Stimulated activated CD8-positive, alpha-beta memory T cell treated with anti-CD3 and anti-CD28 coated beads, Interleukin-15, amount 100 ng/mL, for 1 hour (primary cell): ENCODE data around the gene LGALS9.
"Not testable (repeated sequence)": the region's sequence is repeated elsewhere in the genome, so short reads cannot be mapped to it uniquely, and the experiment has no call there.

Experiments used
- DNase-seq: peaks from one replicate; pipeline ENCODE4 v3.0.0-alpha.2; 2020; ENCODE audit warnings: low read depth

Gene LGALS9

DNA sequence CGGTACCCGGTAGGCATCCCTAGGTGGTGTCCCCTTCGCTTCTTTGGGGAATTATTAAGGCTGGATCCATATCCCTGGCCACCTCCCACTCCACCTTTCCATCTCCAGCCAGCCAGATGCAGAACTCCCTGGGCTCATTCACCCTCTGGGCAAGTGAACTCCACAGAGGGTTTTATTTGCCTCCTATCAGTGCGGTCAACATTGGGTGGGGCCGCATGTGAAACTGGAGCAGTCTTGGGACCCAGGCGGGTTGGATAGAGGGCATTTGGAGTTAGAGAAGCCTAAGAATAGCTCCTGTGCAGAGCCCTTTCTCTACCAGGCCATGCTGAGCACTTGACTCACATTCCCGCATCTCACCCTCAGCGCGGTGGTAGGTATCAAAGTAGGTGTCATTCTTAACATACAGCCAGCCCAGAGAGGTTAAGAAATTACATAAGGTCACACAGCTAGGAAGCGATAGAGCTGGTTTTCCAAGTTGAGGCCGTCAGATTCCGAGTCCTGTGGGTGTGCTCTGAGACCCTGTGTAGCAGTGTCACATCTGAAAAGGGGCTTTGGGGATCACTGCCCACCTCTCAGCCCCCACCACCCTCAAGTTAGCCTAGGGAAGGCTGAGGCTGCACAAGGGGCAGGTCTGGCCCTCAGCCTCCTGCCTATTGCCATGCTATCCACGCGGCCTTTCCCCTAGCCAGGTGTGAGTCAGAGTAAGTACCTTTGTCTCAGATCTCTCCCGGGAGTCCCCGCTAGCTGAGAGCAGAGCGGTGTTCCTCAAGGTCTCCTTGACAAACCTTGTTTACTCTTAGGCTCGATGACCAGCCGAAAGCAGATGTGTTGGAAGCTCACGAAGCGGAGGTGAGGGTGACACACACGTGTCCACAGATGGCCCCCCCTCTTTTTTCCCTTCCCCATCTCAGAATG is 26.9 kb upstream of the LGALS9 start:
- DNase-seq: no peak

GRCh38 chr17:27605409-27605808 is 25.6 kb upstream of the LGALS9 start:
- DNase-seq: no peak

GRCh38 chr17:27607521-27608091 is 23.4 kb upstream of the LGALS9 start:
- DNase-seq: no peak

DNA sequence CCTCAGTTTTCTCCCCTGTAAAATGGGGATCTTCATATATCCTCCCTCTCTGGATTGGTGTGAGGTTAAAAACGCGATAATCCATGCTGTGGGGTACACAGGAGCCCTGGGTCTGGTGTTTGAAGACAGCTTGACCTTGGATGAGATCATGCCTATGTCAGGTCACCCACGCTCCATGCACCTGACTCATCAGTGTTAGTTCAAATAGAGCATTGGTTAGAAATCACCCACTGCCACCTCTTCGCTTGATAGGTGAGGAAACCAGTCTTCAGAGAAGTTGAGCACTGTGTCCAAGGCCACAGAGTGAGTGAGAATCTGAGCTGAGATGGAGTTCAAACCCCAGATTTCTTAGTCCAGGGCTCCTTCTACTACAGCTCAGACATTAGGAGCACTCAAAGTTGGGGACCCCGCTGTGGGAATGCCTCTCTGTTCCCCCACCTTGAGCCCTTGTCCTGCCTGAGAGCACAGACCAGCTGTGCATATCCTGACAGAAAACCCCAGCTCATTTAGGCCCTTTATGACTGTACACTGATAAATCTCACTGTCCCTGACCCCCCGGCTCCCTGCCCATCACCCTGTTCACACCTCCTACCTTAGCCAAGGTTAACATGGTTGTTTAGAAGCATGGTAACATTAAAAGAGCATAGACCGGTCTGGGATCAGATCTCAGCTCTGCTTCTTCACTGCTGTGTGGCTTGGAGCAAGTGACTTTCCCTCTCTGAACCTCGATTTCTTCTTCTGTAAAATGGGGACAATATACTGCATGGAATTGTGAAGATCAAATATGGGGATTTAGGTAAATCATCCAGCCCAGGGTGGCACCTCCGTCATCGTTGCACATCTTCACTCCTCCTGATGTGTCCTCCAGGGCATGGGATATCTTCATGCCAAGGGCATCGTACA is 22.4 kb upstream of the LGALS9 start:
- no peak for DNase-seq

DNA sequence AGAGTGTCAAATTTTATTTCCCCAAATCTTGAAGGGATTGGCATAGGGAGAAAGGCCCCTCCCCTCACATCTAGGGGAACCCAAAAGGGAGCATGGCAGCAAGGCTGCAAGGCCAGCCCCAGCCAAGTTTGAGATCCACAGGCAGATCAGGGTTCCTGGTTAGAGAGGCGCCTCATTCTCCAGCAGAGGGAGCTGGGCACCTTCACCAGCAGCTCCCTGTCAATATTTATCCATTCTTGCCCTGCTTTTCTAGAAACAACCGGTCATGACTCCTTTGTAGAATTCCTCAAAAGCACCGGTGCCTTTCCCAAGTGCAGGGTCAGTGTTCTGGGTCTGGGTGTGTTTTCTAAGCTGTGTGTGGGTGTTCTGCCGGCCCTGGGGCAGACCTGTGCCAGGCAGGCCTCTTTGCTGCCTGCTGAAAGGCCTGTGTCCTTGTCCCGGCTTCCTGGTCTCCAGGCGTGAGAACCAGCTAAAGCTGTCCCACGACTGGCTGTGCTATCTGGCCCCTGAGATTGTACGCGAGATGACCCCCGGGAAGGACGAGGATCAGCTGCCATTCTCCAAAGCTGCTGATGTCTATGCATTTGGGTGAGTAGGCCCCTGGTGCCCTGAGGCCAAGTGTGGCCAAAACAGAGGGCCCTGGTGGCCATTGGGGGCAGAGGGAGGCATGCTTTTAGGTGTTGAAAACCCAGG is 21.2 kb upstream of the LGALS9 start:
- DNase-seq: no peak

- no peak for DNase-seq
Measured at GRCh38 chr17:27610304-27610677, 20.7 kb upstream of the LGALS9 start.

GRCh38 chr17:27612160-27612770 is 18.7 kb upstream of the LGALS9 start:
- DNase-seq: no peak

GRCh38 chr17:27613433-27613832 is 17.6 kb upstream of the LGALS9 start:
- DNase-seq: no peak

DNA sequence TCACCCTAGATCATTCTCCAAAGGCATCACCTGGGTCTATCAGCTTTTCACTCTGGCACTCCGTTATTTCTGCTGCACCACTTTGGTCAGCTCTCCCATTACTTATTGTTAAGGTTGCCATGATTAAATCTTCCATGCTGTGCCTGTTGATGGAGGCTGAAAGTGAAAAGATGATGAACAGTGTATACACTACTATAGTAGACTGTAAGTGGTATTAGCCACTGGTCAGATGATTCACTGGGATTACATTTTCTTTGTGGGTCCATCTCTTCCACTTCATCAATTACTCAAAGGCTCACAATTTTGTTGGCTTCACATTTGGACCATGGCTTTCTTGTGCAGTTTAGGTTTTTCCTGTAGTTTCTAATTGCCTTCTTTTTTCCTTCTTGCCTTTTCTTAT is 15.9 kb upstream of the LGALS9 start:
- DNase-seq: no peak

DNA sequence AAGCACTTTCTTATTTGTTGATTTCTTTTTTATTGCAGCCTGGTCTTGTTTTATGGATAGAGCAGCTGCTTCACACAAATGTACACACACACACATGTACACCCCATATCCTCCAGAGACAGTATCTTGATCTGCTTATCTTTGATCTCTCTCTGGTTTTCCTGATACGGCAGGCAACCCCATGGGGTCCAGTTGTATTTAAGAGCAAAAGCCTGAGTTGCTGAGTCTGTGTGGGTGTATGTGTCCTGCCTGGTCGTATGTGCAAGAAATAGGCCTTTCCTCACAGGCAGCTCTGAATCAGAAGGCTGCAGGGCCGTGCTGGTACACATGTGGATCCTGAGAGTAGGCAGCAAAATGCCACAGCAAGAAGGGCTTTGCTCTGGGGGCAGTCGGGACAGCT is 14.6 kb upstream of the LGALS9 start:
- no peak for DNase-seq

GRCh38 chr17:27618417-27618816 is 12.6 kb upstream of the LGALS9 start:
- DNase-seq: no peak

DNA sequence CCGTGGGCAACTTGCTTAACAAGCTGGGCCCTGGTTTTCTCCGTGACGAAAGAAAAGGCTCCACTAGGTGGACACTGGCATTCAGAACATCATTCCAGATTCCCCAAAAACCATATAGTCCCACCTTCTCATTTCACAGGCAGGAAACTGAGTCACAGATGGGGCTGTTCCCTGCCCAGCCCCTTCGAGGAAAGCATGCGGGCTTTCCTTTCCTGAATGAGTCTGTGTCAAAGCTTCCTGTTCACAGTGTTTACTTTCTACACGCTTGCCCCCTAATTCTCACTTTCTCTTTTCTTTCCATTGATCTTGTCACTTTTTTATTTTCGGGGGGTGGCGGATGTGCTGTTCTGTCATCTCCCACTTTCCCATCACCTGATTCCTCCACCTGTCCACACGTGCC is 10.3 kb upstream of the LGALS9 start:
- no peak for DNase-seq

DNA sequence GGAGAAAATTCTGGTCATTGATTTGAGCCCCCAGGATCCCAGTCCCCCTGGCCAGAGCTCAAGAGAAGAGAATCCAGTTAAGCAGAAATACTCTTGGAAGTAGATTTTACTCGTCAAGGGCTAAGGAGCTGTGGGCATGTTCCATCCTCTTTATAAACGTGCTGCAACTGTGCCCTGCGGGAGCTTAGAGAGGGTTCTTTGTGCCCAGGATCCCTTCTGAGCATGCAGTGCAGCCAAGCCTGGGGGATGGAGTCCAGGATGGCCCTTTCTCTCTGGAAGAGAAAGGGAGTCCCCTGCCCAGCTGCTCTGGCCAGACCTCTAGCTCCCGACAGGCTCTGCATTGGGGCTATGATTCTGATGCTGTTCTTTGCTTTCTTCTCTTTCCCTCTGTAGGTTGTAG is 9.5 kb upstream of the LGALS9 start:
- DNase-seq: no peak

DNA sequence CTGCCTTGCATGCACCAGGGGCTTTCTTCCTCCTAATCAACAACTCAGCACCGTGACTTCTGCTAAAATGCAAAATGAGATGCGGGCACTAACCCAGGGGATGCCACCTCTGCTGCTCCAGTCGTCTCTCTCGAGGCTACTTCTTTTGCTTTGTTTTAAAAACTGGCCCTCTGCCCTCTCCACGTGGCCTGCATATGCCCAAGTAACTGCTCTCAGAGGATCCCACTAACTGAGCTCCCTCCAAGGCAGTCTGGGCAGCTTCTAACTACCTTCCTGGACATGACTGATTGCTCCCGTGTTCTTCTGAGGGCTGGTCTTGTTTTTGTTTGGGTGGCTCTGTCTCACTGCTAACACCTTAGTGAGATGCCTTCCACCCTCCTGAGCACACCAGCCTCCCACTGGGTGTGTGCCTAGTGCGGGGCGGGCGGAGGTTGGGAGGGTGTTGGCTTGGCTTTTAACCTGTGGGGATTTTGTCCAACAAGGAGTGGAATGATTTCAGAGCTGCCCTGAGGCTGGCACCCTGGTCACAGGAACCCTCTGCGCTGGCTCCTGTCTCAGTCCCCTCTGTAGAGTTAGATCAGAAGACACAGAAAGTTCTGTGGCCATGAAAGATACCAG is 8.9 kb upstream of the LGALS9 start:
- no peak for DNase-seq

- DNase-seq: no peak
Measured at GRCh38 chr17:27622986-27623385, 8.0 kb upstream of the LGALS9 start.

DNA sequence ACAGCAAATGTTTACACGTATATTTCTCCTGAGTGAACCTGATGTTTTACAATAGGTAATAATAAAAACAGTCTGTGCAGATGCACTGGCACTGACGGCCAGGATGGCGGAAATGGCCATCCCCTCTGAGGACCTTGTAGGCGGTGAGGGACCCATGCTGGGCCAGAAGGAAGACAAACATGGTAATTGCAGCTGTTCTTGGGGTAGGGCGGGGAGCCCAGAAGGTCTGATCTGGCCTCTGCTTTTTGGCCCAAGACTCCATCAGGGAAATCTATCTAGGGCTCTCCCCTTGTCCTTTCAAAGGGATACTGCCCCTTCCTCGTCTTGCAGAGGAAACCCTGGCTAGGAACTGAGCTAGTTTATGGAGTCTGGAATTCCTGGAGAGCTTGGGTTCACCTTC is 7.4 kb upstream of the LGALS9 start:
- DNase-seq: no peak

- no peak for DNase-seq
Measured at GRCh38 chr17:27624539-27624938, 6.4 kb upstream of the LGALS9 start.

DNA sequence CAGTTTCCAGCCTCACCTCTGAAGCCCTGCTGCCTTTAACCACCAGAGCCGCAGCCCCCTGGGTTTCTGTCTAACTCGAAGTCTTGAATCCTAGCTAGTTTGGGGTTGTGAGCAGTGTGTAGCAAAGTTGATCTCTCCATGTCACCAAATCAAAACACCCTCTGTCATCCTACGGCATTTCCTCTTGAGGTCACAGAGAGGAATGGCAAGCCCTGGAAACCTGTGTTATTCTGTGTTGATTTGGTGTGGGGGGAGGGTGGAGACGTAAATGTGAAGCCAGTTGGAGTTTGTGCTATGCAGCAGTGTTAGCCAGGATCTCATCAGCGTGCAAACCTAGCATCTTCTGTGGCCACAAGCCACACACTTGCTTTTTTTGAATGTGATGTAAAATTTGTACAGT is 5.1 kb upstream of the LGALS9 start:
- no peak for DNase-seq

DNA sequence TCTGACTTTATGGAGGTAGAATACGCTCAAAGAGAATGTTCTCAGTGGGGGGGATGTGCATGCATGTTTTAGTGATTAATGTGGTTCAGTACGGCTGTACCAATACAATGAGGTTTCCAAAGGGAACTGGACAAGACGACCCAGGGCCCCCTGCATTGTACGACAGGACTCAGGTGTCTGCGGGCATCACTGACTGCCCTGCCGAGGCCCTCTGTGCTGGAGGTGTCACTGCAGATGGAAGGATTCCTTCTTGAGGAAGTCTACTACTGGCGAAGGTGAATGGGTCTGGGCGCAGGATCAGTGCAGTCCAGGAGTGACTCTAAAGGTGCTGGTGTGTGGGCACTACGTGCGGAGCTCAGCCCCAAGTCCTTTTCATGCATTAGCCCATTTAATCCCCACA is 3.5 kb upstream of the LGALS9 start:
- no peak for DNase-seq

DNA sequence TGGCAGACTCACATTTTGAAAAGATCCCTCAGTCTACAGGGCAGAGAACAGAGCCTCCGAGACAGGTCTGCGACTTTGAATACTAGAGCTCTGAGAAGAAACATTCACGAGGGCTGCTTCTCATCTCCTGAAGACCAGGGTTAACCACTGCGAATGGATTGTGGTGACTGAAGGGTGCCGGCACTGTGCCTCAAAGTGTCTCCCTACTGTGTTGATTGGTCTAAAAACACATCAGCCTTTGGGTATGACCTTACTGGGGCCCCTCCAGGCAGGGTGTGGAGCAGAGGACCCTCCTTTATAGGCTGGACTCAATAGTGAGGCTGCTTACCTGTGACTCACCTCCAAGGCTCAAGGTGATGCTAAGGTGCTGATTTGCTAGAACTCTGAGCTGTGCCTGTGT is 2.6 kb upstream of the LGALS9 start:
- DNase-seq: no peak

DNA sequence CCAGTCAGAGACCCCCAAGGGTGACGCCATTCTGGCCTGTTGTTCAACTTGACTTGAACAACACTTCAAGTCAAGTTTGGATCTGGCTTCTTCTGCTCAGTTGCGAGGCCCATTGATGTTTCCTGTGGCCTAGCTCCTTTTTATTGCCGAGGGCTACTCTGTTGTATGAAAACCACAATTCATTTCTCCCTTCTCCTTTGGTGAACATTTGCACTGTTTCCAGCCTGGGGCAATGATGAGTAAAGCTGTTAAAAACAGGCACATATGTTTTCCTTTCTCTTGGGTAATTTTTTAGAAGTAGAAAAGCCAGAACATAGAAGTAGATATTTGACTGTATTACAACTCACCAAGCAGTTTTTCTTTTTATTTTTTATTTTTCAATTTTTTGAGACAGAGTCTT is 1.7 kb upstream of the LGALS9 start:
- DNase-seq: not testable (repeated sequence)
